Activated CD8-positive, alpha-beta memory T cell treated with anti-CD3 and anti-CD28 coated beads for 48 hours (primary cell): ENCODE results near the gene TBC1D2B.
"Not testable (repeated sequence)": the region's sequence is repeated elsewhere in the genome, so short reads cannot be mapped to it uniquely, and the experiment has no call there.

Experiments
- DNase-seq, 3 experiments: peaks; one replicate each; pipeline ENCODE4 v3.0.0-alpha.2; 2020; ENCODE audit warnings: low read depth in 2 of 3, low spot score in 2 of 3

TBC1D2B gene

DNA sequence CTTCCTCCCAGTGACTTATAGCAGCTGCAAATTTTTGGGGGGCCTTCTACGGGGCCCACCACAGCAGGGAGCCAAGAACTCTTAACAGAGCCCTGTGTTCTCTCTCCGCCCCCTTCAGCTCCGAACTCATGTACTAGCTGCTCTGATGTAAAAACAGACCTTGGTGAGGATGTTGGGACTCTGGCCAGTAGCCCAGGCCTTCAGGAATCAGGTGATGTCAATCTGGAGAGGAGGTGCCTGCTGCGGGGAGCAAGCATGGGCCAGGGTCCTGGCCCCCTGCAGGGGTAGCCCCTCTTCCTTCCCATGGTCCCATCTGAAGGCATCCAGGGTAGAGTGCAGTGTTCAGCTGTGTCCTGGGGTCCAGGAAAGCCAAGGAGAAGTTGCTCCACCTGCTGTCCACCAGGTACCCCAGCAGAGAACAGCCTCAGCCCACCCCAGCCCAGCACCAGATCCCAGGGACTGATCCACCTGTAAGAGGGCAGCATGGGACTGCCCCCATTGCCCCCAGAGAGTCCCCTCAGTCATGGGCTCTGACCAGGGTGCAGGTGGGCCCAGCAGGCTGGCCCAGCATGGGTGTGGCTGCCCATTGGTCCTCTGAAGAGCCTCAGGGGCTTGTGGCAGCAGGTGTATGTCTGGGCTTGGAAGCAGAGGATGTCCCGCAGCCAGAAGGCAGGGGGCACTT lies 126.3 kb downstream of the TBC1D2B start:
- not testable (repeated sequence) for DNase-seq

DNA sequence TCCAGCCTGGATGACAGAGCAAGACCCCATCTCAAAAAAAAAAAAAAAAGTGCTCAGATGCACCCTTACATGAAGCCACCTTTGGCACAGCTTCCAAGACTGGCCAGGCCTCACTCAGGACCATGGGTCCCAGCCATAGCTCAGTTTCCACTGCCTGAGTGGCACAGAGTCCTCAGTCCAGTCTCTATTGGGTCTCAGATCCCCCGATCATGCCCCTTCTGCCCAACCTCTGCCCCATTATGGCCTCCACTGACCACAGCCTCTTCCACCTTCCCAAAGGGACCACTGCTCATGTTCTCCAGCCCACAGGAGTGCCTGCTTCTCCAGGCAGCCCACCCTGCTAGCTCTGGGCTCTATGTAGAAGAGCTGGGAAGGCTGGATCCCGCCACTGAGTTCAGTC lies 127.0 kb downstream of the TBC1D2B start:
- DNase-seq: not testable (repeated sequence)

DNA sequence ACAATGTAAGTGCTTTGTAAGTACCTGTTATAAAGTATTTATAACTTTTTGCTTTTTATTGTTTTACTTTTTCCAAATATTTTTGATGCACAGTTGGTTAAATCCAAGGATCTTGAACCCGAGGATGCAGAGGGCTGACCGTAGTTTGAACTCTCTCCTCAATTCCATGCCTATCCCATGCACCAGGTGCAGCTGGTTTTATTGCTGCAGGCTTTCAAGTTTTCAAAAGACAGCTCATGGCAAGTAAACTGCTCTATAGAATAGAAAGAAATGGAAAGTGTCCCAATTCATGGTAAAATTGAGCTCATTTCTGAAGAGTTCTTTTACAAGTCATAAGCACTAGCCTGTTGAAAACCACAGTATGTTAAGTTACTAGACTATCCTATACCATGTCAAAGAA lies 131.9 kb downstream of the TBC1D2B start:
- no peak for DNase-seq
